ENCODE results near the gene DCN.

Gene DCN

GRCh38 chr12:91138337-91138920 lies 44.2 kb downstream of the DCN start:
- no peak for DNase-seq (ENCODE audit: low read depth in 2 of 2)

- DNase-seq (ENCODE audit: low read depth in 2 of 2) = no peak
Measured at GRCh38 chr12:91133871-91134270, 48.7 kb downstream of the DCN start.

- DNase-seq (ENCODE audit: low read depth in 2 of 2) = no peak
Measured at GRCh38 chr12:91129662-91130362, 52.8 kb downstream of the DCN start.

GRCh38 chr12:91127751-91128150 lies 54.9 kb downstream of the DCN start:
- no peak for DNase-seq (ENCODE audit: low read depth in 2 of 2)

GRCh38 chr12:91127306-91127705 lies 55.3 kb downstream of the DCN start:
- no peak for DNase-seq (ENCODE audit: low read depth in 2 of 2)

- DNase-seq (ENCODE audit: low read depth in 2 of 2) = no peak
Measured at GRCh38 chr12:91126516-91126915, 56.1 kb downstream of the DCN start.

- no peak for DNase-seq (ENCODE audit: low read depth in 2 of 2)
Measured at GRCh38 chr12:91123236-91123916, 59.2 kb downstream of the DCN start.

- DNase-seq (ENCODE audit: low read depth in 2 of 2) = no peak
Measured at GRCh38 chr12:91120781-91121180, 61.8 kb downstream of the DCN start.

- DNase-seq (ENCODE audit: low read depth in 2 of 2) = no peak
Measured at GRCh38 chr12:91119089-91119488, 63.5 kb downstream of the DCN start.

GRCh38 chr12:91113621-91114020 lies 69.0 kb downstream of the DCN start:
- DNase-seq (ENCODE audit: low read depth in 2 of 2) = no peak

GRCh38 chr12:91111366-91112325 lies 71.0 kb downstream of the DCN start, which contains the start of gene LUM:
Gene LUM, minus strand, starts transcription at chr12:91111494. Its CDS starts 2,515 bp downstream, at chr12:91108979.
- DNase-seq (ENCODE audit: low read depth in 2 of 2) = no peak

GRCh38 chr12:91110311-91110924 lies 72.2 kb downstream of the DCN start:
- no peak for DNase-seq (ENCODE audit: low read depth in 2 of 2)

- no peak for DNase-seq (ENCODE audit: low read depth in 2 of 2)
Measured at GRCh38 chr12:91109581-91110310, 72.9 kb downstream of the DCN start.

- peak; percentile 9 to 43 for DNase-seq (ENCODE audit: low read depth in 2 of 2)
Measured at GRCh38 chr12:91109148-91109564, 73.5 kb downstream of the DCN start.

GRCh38 chr12:91108196-91108755 lies 74.3 kb downstream of the DCN start:
- no peak for DNase-seq (ENCODE audit: low read depth in 2 of 2)

- no peak for DNase-seq (ENCODE audit: low read depth in 2 of 2)
Measured at GRCh38 chr12:91106283-91106682, 76.3 kb downstream of the DCN start.

- DNase-seq (ENCODE audit: low read depth in 2 of 2) = no peak
Measured at GRCh38 chr12:91105807-91106206, 76.8 kb downstream of the DCN start.

GRCh38 chr12:91104812-91105466 lies 77.7 kb downstream of the DCN start:
- DNase-seq (ENCODE audit: low read depth in 2 of 2) = no peak

GRCh38 chr12:91103624-91104023 lies 79.0 kb downstream of the DCN start:
- DNase-seq (ENCODE audit: low read depth in 2 of 2) = no peak

- DNase-seq (ENCODE audit: low read depth in 2 of 2) = no peak
Measured at GRCh38 chr12:91103101-91103500, 79.5 kb downstream of the DCN start.
